Smooth muscle cell (in vitro differentiated cells): ENCODE results near the gene ZNF502. TPM values are rescaled to one million over a fixed set of nuclear protein-coding genes. Genes with fewer than 3 reads are reported as not detected.
"Not testable (repeated sequence)": the region's sequence is repeated elsewhere in the genome, so short reads cannot be mapped to it uniquely, and the experiment has no call there.

Experiments used
- DNase-seq: peaks from one replicate; lab custom pipeline; 2025; ENCODE audit not compliant: unreplicated experiment; lab: John Stamatoyannopoulos, UW
- H2AFZ ChIP-seq: fragments of 200-600 bp; sonication (generic); 2 replicates; pipeline ENCODE4 v1.6.0; 2016; ENCODE audit warnings: antibody characterized with exemption, low read depth, mild to moderate bottlenecking
- H3F3A ChIP-seq: fragments of 200-600 bp; sonication (generic); 2 replicates; pipeline ENCODE4 v1.6.0; 2017; ENCODE audit warnings: antibody characterized with exemption, low read depth
- H3K27ac ChIP-seq: fragments of 200-600 bp; sonication (generic); 2 replicates; pipeline ENCODE4 v1.5.1; 2016; ENCODE audit warnings: low read depth, mild to moderate bottlenecking
- H3K27me3 ChIP-seq: fragments of 200-600 bp; sonication (generic); 2 replicates; pipeline ENCODE4 v1.6.1; 2016; ENCODE audit warnings: low read depth, mild to moderate bottlenecking
- H3K36me3 ChIP-seq: fragments of 200-600 bp; sonication (generic); 2 replicates; pipeline ENCODE4 v1.5.1; 2016; ENCODE audit warnings: low read depth
- H3K4me1 ChIP-seq: fragments of 200-600 bp; sonication (generic); 2 replicates; pipeline ENCODE4 v1.5.1; 2016; ENCODE audit warnings: low read depth
- H3K4me2 ChIP-seq: fragments of 200-600 bp; sonication (generic); 2 replicates; pipeline ENCODE4 v1.6.0; 2016; ENCODE audit warnings: mild to moderate bottlenecking
- H3K4me3 ChIP-seq: fragments of 200-600 bp; sonication (generic); 2 replicates; pipeline ENCODE4 v1.5.1; 2016; ENCODE audit warnings: mild to moderate bottlenecking
- H3K79me2 ChIP-seq: fragments of 200-600 bp; sonication (generic); 2 replicates; pipeline ENCODE4 v1.6.0; 2016; ENCODE audit warnings: low read depth, mild to moderate bottlenecking
- H3K9ac ChIP-seq: fragments of 200-600 bp; sonication (generic); 2 replicates; pipeline ENCODE4 v1.6.0; 2016; ENCODE audit warnings: low read depth
- H3K9me3 ChIP-seq: fragments of 200-600 bp; sonication (generic); replicated peaks from 2 replicates; pipeline ENCODE4 v1.5.1; 2016; ENCODE audit warnings: low read depth
- H4K20me1 ChIP-seq: fragments of 200-600 bp; sonication (generic); 2 replicates; pipeline ENCODE4 v1.6.0; 2016; ENCODE audit warnings: low read depth
- WGBS: methylation state at CpG from one replicate; pipeline ENCODE4 v1.1.7; 2016; ENCODE audit warnings: low lambda C conversion rate; 5-methylcytosine and 5-hydroxymethylcytosine counted together
- polyA plus RNA-seq: library from polyadenylated mRNA; unstranded; fragments of >200 nt; fragmentation: Nextera tagmentation; extraction: Ambion mirVana; gene quantifications from 2 replicates; pipeline ENCODE4 v1.2.1, GENCODE V29; 2016
- total RNA-seq: library from RNA; depleted of rRNA; stranded (reverse); fragments of >200 nt; gene quantifications from 2 replicates; pipeline ENCODE4 v1.2.3, GENCODE V29; 2014
- TF ChIP-seq, protein P1 (sequence below): fragments of 200-600 bp; sonication (generic); IDR thresholded peaks from 2 replicates; pipeline ENCODE4 v1.5.1; 2017; ENCODE audit warnings: borderline replicate concordance, mild to moderate bottlenecking, antibody characterized with exemption; ENCODE audit not compliant: insufficient read depth, poor library complexity, severe bottlenecking

Gene ZNF502
- 2.0 and 2.1 TPM in 2 replicates for total RNA-seq
- polyA plus RNA-seq: 0.47 and 0.72 TPM in 2 replicates

DNA sequence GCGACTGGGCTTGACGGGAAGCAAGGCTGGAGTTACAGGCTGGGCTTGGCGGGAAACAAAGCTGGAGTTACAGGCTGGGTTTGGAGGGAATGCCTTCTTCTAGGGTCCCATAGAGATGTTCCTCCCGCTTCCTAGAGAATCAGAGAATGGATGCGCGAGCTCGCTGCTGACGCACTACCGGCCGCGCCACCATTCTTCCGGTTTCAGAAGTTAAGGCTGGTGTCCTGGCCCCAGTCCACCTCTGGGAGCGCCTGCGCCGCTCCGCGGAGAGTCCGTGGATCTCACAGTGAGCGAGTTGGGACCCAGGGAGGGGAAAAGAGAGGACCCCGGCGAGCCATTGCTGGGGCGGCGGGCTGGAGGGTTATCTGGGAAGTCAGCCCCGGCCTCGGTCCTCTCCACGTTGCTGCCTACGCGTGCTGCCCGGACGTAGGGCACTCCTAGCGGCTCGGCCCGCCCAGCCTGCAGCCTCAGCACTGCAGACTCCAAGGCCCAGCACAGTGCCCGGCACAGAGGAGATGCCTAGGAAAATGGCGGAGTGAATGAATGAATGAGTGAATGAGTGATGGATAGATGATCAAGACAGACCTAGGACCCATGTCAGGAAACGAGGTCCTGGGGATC is at the start of gene ZNF502:
ZNF502 (plus strand) TSS at position 206 of the 621 bp plus-strand sequence. CDS start 7,602 bp downstream, outside the sequence.
- no peak for DNase-seq
- no peaks in the 10 kb centered on the region for H3F3A ChIP-seq
- peak within 1 kb of the TSS; percentile 55 for H3K9ac ChIP-seq
- no peak within 1 kb of the TSS for H3K27ac ChIP-seq
- H2AFZ ChIP-seq: peak within 1 kb of the TSS; percentile 93
- 54% methylated on average over 33 of the region's 36 CpGs for WGBS
- H3K79me2 ChIP-seq: no peaks in the 10 kb centered on the region
- H3K4me3 ChIP-seq: peak within 1 kb of the TSS; percentile 66
- H3K9me3 ChIP-seq: peaks cover 6% of the 10 kb centered on the region
- H3K4me2 ChIP-seq: peak within 1 kb of the TSS; percentile 81
- peaks cover 5% of the 10 kb centered on the region for H3K36me3 ChIP-seq
- H4K20me1 ChIP-seq: no peaks in the 10 kb centered on the region
- H3K27me3 ChIP-seq: no peaks in the 10 kb centered on the region
- TF ChIP-seq, protein P1, sequence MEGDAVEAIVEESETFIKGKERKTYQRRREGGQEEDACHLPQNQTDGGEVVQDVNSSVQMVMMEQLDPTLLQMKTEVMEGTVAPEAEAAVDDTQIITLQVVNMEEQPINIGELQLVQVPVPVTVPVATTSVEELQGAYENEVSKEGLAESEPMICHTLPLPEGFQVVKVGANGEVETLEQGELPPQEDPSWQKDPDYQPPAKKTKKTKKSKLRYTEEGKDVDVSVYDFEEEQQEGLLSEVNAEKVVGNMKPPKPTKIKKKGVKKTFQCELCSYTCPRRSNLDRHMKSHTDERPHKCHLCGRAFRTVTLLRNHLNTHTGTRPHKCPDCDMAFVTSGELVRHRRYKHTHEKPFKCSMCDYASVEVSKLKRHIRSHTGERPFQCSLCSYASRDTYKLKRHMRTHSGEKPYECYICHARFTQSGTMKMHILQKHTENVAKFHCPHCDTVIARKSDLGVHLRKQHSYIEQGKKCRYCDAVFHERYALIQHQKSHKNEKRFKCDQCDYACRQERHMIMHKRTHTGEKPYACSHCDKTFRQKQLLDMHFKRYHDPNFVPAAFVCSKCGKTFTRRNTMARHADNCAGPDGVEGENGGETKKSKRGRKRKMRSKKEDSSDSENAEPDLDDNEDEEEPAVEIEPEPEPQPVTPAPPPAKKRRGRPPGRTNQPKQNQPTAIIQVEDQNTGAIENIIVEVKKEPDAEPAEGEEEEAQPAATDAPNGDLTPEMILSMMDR: peak; percentile 4
- no peaks in the 10 kb centered on the region for H3K4me1 ChIP-seq

DNA sequence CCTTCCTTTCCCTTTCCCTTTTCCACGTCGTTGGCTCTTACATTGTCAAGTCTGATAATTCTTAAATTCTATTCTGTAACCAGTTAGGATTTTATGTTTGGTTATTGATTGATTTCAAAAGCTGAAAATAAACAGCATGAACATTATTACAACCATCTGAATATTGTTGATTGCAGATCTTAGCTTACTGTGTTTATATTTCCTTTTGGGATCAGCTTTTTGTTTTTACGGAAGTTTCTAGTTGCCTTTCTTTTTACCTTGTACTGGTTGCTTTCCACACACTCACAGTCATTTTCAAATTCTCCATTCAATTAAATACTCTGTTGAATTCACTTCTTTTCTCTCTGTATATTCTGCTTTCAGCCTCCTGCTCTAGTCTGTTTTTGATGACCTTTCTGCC is 47.3 kb upstream of the ZNF502 start:
- 95% methylated on average over 3 of the region's 3 CpGs for WGBS
- TF ChIP-seq, protein P1: no peak
- H3K9ac ChIP-seq: no peak overlapping the region
- H2AFZ ChIP-seq: no peak overlapping the region
- no peak overlapping the region for H3K4me2 ChIP-seq
- H3K79me2 ChIP-seq: no peaks in the 10 kb centered on the region
- H4K20me1 ChIP-seq: no peaks in the 10 kb centered on the region
- no peak overlapping the region for H3K27ac ChIP-seq
- DNase-seq: no peak
- no peak overlapping the region for H3K4me3 ChIP-seq
- peaks cover 14% of the 10 kb centered on the region for H3K36me3 ChIP-seq
- peaks cover 7% of the 10 kb centered on the region for H3K9me3 ChIP-seq
- no peaks in the 10 kb centered on the region for H3K4me1 ChIP-seq
- H3F3A ChIP-seq: no peaks in the 10 kb centered on the region
- H3K27me3 ChIP-seq: no peaks in the 10 kb centered on the region

GRCh38 chr3:44666346-44666745 is 46.1 kb upstream of the ZNF502 start:
- TF ChIP-seq, protein P1: no peak
- no peaks in the 10 kb centered on the region for H3F3A ChIP-seq
- peaks cover 2% of the 10 kb centered on the region for H3K36me3 ChIP-seq
- H2AFZ ChIP-seq: no peak overlapping the region
- H3K9ac ChIP-seq: no peak overlapping the region
- DNase-seq: no peak
- H3K79me2 ChIP-seq: no peaks in the 10 kb centered on the region
- no peaks in the 10 kb centered on the region for H4K20me1 ChIP-seq
- H3K27ac ChIP-seq: no peak overlapping the region
- H3K4me1 ChIP-seq: no peaks in the 10 kb centered on the region
- no peak overlapping the region for H3K4me3 ChIP-seq
- H3K27me3 ChIP-seq: no peaks in the 10 kb centered on the region
- no peaks in the 10 kb centered on the region for H3K9me3 ChIP-seq
- WGBS: 97% methylated on average over 4 of the region's 4 CpGs
- no peak overlapping the region for H3K4me2 ChIP-seq

GRCh38 chr3:44669760-44670159 is 42.7 kb upstream of the ZNF502 start:
- WGBS: 93% methylated on average over 4 of the region's 6 CpGs
- H3K36me3 ChIP-seq: no peaks in the 10 kb centered on the region
- DNase-seq: no peak

GRCh38 chr3:44673466-44673865 is 39.0 kb upstream of the ZNF502 start:
- not testable (repeated sequence) for H3K4me3 ChIP-seq, H3K9ac ChIP-seq, H3K27ac ChIP-seq, H2AFZ ChIP-seq, H3K9me3 ChIP-seq, H3K4me2 ChIP-seq, H4K20me1 ChIP-seq, H3K27me3 ChIP-seq, H3K4me1 ChIP-seq, DNase-seq, H3K79me2 ChIP-seq, H3F3A ChIP-seq, H3K36me3 ChIP-seq
- WGBS: 94% methylated on average over 8 of the region's 8 CpGs

More at GRCh38 chr3:44669760-44670159, 42.7 kb upstream of the ZNF502 start:
- H3K27ac ChIP-seq: no peak overlapping the region
- no peak overlapping the region for H3K4me2 ChIP-seq
- H3K9ac ChIP-seq: no peak overlapping the region
- H2AFZ ChIP-seq: no peak overlapping the region
- no peaks in the 10 kb centered on the region for H4K20me1 ChIP-seq
- H3K79me2 ChIP-seq: no peaks in the 10 kb centered on the region
- no peak overlapping the region for H3K4me3 ChIP-seq
- H3K9me3 ChIP-seq: no peaks in the 10 kb centered on the region
- H3K27me3 ChIP-seq: no peaks in the 10 kb centered on the region
- no peaks in the 10 kb centered on the region for H3F3A ChIP-seq
- no peaks in the 10 kb centered on the region for H3K4me1 ChIP-seq
- TF ChIP-seq, protein P1: no peak
